K562 (cell line): ENCODE measurements around the gene DAO. TPM values are rescaled to one million over a fixed set of nuclear protein-coding genes. Genes with fewer than 3 reads are reported as not detected.

ENCODE experiments used
- ATAC-seq: fragments of 200-7000 bp; cut with Tn5 transposase; 3 replicates; pipeline ENCODE4 v1.9.1; 2020; ENCODE audit warnings: moderate library complexity
- BruUV-seq: library from RNA; stranded (reverse); fragments of 400-500 nt; replicated peaks from 2 replicates; lab custom pipeline; 2021; lab: Mats Ljungman, UMichigan
- CTCF ChIA-PET: fragments of 300-600 bp; formaldehyde crosslinking; extraction: SDS; loops from one replicate; lab custom pipeline; 2021; ENCODE audit warnings: low intra/inter-chr PET ratio; lab: Yijun Ruan, JAX
- POLR2A ChIA-PET: fragments of 300-600, 350-650 bp; sonication (Branson Sonifier 250); formaldehyde crosslinking; extraction: SDS; loops from one replicate; lab custom pipeline; 2021; ENCODE audit warnings: antibody characterized with exemption, inconsistent platforms; lab: Yijun Ruan, JAX
- DNase-seq, 4 experiments: peaks; one replicate each; pipeline versions ENCODE4 v3.0.0 to v3.0.0-alpha.2; 2011 to 2018; ENCODE audit warnings: low spot score in 3 of 4, mixed read lengths in 3 of 4; ENCODE audit errors: extremely low read depth in 1 of 4
- FAIRE-seq: peaks from 2 replicates; lab custom pipeline; 2011; peaks lifted over from hg19 to GRCh38; lab: Jason Lieb, UNC
- H2AFZ ChIP-seq: 2 replicates; pipeline ENCODE4 v1.6.0; 2011; ENCODE audit warnings: low read depth, low read length, control low read depth, inconsistent platforms
- H3K27ac ChIP-seq: fragments of 200-600 bp; 3 replicates; pipeline ENCODE4 v1.8.0; 2011; ENCODE audit warnings: low read depth, mild to moderate bottlenecking, control low read depth, inconsistent platforms, low read length, moderate library complexity, mixed read lengths; ENCODE audit errors: extremely low read depth
- H3K27me3 ChIP-seq, 2 experiments: fragments of 300-600 bp in 1 of 2; 2 replicates in 1 of 2; 3 replicates in 1 of 2; pipeline versions ENCODE4 v1.6.0 to v1.8.0; 2011; ENCODE audit warnings: inconsistent platforms in 2 of 2, low read length in 2 of 2, mild to moderate bottlenecking in 1 of 2, mixed read lengths in 1 of 2, moderate library complexity in 1 of 2; ENCODE audit not compliant: control insufficient read depth in 2 of 2, insufficient read depth in 2 of 2
- H3K36me3 ChIP-seq: fragments of 300-600 bp; 3 replicates; pipeline ENCODE4 v1.8.0; 2011; ENCODE audit warnings: mild to moderate bottlenecking, low read length, inconsistent platforms; ENCODE audit not compliant: control insufficient read depth, insufficient read depth
- H3K4me1 ChIP-seq, 2 experiments: fragments of 200-600 bp in 1 of 2; replicated peaks in 1 of 2; 2 replicates in 1 of 2; 3 replicates in 1 of 2; pipeline versions ENCODE4 v1.5.1 to v1.8.0; 2011; ENCODE audit warnings: inconsistent platforms in 2 of 2, low read length in 2 of 2, mild to moderate bottlenecking in 1 of 2, mixed read lengths in 1 of 2, moderate library complexity in 1 of 2; ENCODE audit not compliant: control insufficient read depth in 2 of 2, insufficient read depth in 2 of 2
- H3K4me2 ChIP-seq: 2 replicates; pipeline ENCODE4 v1.6.1; 2011; ENCODE audit warnings: low read length, control low read depth, inconsistent platforms, mixed read lengths; ENCODE audit not compliant: insufficient read depth
- H3K4me3 ChIP-seq: fragments of 200-600 bp; sonication (generic), shearing (Covaris generic); 2 replicates; pipeline ENCODE4 v1.5.1; 2016; ENCODE audit warnings: control low read depth, inconsistent platforms
- H3K79me2 ChIP-seq: fragments of 200-600 bp; 3 replicates; pipeline ENCODE4 v1.8.0; 2011; ENCODE audit warnings: low read length, inconsistent platforms; ENCODE audit not compliant: control insufficient read depth, insufficient read depth
- H3K9ac ChIP-seq, 2 experiments: 2 replicates each; pipeline versions ENCODE4 v1.6.0 to v1.6.1; 2011; ENCODE audit warnings: low read depth in 2 of 2, low read length in 2 of 2, control low read depth in 1 of 2, inconsistent platforms in 1 of 2, mild to moderate bottlenecking in 1 of 2, mixed read lengths in 1 of 2; ENCODE audit not compliant: insufficient read depth in 1 of 2
- H3K9me1 ChIP-seq: one replicate; pipeline ENCODE4 v1.6.0; 2011; ENCODE audit warnings: inconsistent platforms, mild to moderate bottlenecking, low read length, moderate library complexity; ENCODE audit not compliant: control insufficient read depth, insufficient read depth
- H3K9me3 ChIP-seq: replicated peaks from 2 replicates; pipeline ENCODE4 v1.5.1; 2011; ENCODE audit warnings: low read depth, low read length, inconsistent platforms; ENCODE audit not compliant: control insufficient read depth, insufficient read depth
- H4K20me1 ChIP-seq: replicated peaks from 2 replicates; pipeline ENCODE4 v1.6.1; 2011; ENCODE audit warnings: low read length, inconsistent platforms, mixed read lengths; ENCODE audit not compliant: control insufficient read depth, insufficient read depth
- BRCA1 ChIP-seq, 2 experiments: fragments of 450-650 bp in 1 of 2; sonication (generic) in 1 of 2; formaldehyde crosslinking in 1 of 2; IDR thresholded peaks; 2 replicates each; pipeline versions ENCODE4 v1.5.0 to v1.6.1; 2017 to 2020; ENCODE audit warnings: mild to moderate bottlenecking in 1 of 2, missing genetic modification reagents in 1 of 2
- CGGBP1 ChIP-seq: fragments of 250-450 bp; sonication (Bioruptor Pico); IDR thresholded peaks from 2 replicates; pipeline ENCODE4 v1.9.0; 2021; ENCODE audit warnings: mild to moderate bottlenecking
- DPF2 ChIP-seq: fragments of 450-650 bp; IDR thresholded peaks from 2 replicates; pipeline ENCODE4 v1.6.1; 2016
- HNRNPH1 ChIP-seq: fragments of 200-400 bp; formaldehyde crosslinking; optimal IDR thresholded peaks from 2 replicates; pipeline ENCODE3; 2017; ENCODE audit warnings: low read depth, mild to moderate bottlenecking, low read length, moderate library complexity
- HNRNPK ChIP-seq: fragments of 200-400 bp; formaldehyde crosslinking; IDR thresholded peaks from one replicate; pipeline ENCODE4 v1.6.1; 2018; ENCODE audit warnings: mild to moderate bottlenecking, low read depth, low read length; ENCODE audit not compliant: poor library complexity, severe bottlenecking
- HSF4 ChIP-seq: fragments of 250-450 bp; sonication (Bioruptor Pico); IDR thresholded peaks from 2 replicates; pipeline ENCODE4 v2.1.2; 2022; ENCODE audit warnings: mild to moderate bottlenecking, moderate library complexity, borderline replicate concordance
- JUNB ChIP-seq: fragments of 450-650 bp; formaldehyde crosslinking; conservative IDR thresholded peaks from 2 replicates; pipeline ENCODE4 v1.4.0; 2020; ENCODE audit warnings: mild to moderate bottlenecking
- KDM5B ChIP-seq: fragments of 200-600 bp; sonication (generic); IDR thresholded peaks from 2 replicates; pipeline ENCODE4 v1.6.1; 2012; ENCODE audit warnings: low read depth, mild to moderate bottlenecking, moderate library complexity, low read length, control low read depth, inconsistent platforms; ENCODE audit not compliant: insufficient replicate concordance
- NCOR1 ChIP-seq: fragments of 450-650 bp; IDR thresholded peaks from 2 replicates; pipeline ENCODE4 v1.6.1; 2016; ENCODE audit warnings: mild to moderate bottlenecking, moderate library complexity
- NR2F6 ChIP-seq: fragments of 450-650 bp; formaldehyde crosslinking; IDR thresholded peaks from 2 replicates; pipeline ENCODE4 v1.4.0; 2020; ENCODE audit warnings: mild to moderate bottlenecking
- POU5F1 ChIP-seq: fragments of 150-350 bp; IDR thresholded peaks from 2 replicates; pipeline ENCODE4 v1.6.1; 2014; ENCODE audit warnings: borderline replicate concordance, low read length, low read depth, mild to moderate bottlenecking; ENCODE audit not compliant: partially characterized antibody
- SP2 ChIP-seq: IDR thresholded peaks from 2 replicates; pipeline ENCODE4 v1.6.1; 2011; ENCODE audit warnings: mild to moderate bottlenecking, low read depth, low read length, moderate library complexity; ENCODE audit not compliant: poor library complexity, severe bottlenecking; ENCODE audit errors: extremely low read depth
- U2AF1 ChIP-seq: fragments of 200-400 bp; formaldehyde crosslinking; optimal IDR thresholded peaks from 2 replicates; pipeline ENCODE3; 2017; ENCODE audit warnings: mild to moderate bottlenecking, low read depth, low read length, moderate library complexity
- ZMIZ1 ChIP-seq, 2 experiments: fragments of 150-350 bp in 1 of 2; IDR thresholded peaks; 2 replicates each; pipeline ENCODE4 v1.6.1; 2012 to 2016; ENCODE audit warnings: low read depth in 2 of 2, low read length in 2 of 2, mild to moderate bottlenecking in 1 of 2, moderate library complexity in 1 of 2
- ZNF239 ChIP-seq: fragments of 250-450 bp; sonication (Bioruptor Pico); IDR thresholded peaks from 2 replicates; pipeline ENCODE4 v1.4.0; 2020; ENCODE audit warnings: mild to moderate bottlenecking
- ZNF699 ChIP-seq: fragments of 250-450 bp; sonication (Bioruptor Pico); IDR thresholded peaks from 2 replicates; pipeline ENCODE4 v1.8.0; 2021; ENCODE audit warnings: mild to moderate bottlenecking, moderate library complexity; ENCODE audit not compliant: insufficient replicate concordance
- WGBS: fragments of 100-300 bp; shearing (Covaris generic); methylation state at CpG from one replicate; pipeline ENCODE4 v1.1.6; 2016; ENCODE audit warnings: low coverage, mixed read lengths; ENCODE audit not compliant: insufficient coverage; ENCODE audit errors: missing lambda C conversion rate; 5-methylcytosine and 5-hydroxymethylcytosine counted together
- in situ Hi-C: fragments of 300-500 bp; cut with MboI; formaldehyde crosslinking; loops from 4 replicates; pipeline ENCODE4 v1.15.0; 2018; ENCODE audit warnings: inconsistent platforms, mixed read lengths
- intact Hi-C: fragments of 100-400 bp; cut with micrococcal nuclease; formaldehyde crosslinking; loops from 2 replicates; pipeline ENCODE4 v1.14.2; 2022
- polyA plus RNA-seq, 8 experiments: library from polyadenylated mRNA; depleted of rRNA in 4 of 8; stranded (reverse) in 5 of 8; unstranded in 3 of 8; fragments of >200 nt; fragmentation: Nextera tagmentation in 2 of 8; fragmentation: Illumina TruSeq in 1 of 8; extraction: Ambion mirVana in 2 of 8; extraction: Trizol in 1 of 8; gene quantifications; 2 replicates each; pipeline versions ENCODE4 v1.2.1 to v1.2.3, GENCODE V29; 2011 to 2014; ENCODE audit warnings: inconsistent platforms in 1 of 8, missing spikeins in 1 of 8
- total RNA-seq, 7 experiments: library from RNA; depleted of rRNA in 6 of 7; stranded (reverse); fragments of >200 nt in 6 of 7; fragmentation: Illumina TruSeq in 2 of 7; extraction: Trizol in 2 of 7; gene quantifications; 2 replicates each; pipeline versions ENCODE4 v1.2.1 to v1.2.3, GENCODE V29; 2011 to 2021; ENCODE audit warnings: low replicate concordance in 1 of 7
- TF ChIP-seq, protein P1 (sequence below): sonication (generic); formaldehyde crosslinking; IDR thresholded peaks from 2 replicates; pipeline ENCODE4 v1.8.1; 2023; ENCODE audit warnings: mild to moderate bottlenecking, missing genetic modification reagents, moderate library complexity

Gene DAO
- total and polyA plus RNA-seq, 9 of the 15 experiments (the other 6 are each of a cell fraction or from before 2014, with no cell fraction given): not detected

- in situ Hi-C loops: no loop called here
- intact Hi-C loops: no loop called here
- CTCF ChIA-PET: no interaction called here
- FAIRE-seq: no peak
- Histone ChIP-seq H3K4me1 (peaks cover 10 to 18% of the 10 kb centered on the region in 2 experiments), H3K4me3 (no peak overlapping the region), H3K9me1 (no peaks in the 10 kb centered on the region), H3K27ac (no peak overlapping the region), H3K9me3 (no peaks in the 10 kb centered on the region), H3K9ac (0 out of 4 replicates have a peak overlapping the region, but pooled peaks of 1 of the 2 experiments have one; percentile 18), H3K79me2 (no peaks in the 10 kb centered on the region), H3K27me3 (no peaks in the 10 kb centered on the region), H3K36me3 (no peaks in the 10 kb centered on the region), H2AFZ (no peak overlapping the region), H4K20me1 (no peaks in the 10 kb centered on the region), H3K4me2 (no peak overlapping the region)
- ATAC-seq: no peak
- no TSS peak for BruUV-seq
- POLR2A ChIA-PET: no interaction called here
- no peak for DNase-seq
- 80% methylated on average over 20 of the region's 20 CpGs for WGBS
- no peak for TF ChIP-seq ZMIZ1 (IDR thresholded peaks at IDR 0.05; ENCODE audit: low read depth in 2 of 2, low read length in 2 of 2)
- no peak for TF ChIP-seq NCOR1
- TF ChIP-seq HNRNPK: no peak
- TF ChIP-seq BRCA1 (IDR thresholded peaks at IDR 0.05): no peak
- TF ChIP-seq BRCA1 (CRISPR knock-in tag; IDR thresholded peaks at IDR 0.05): no peak
- no peak for TF ChIP-seq HSF4
- TF ChIP-seq HNRNPH1: no peak
- TF ChIP-seq POU5F1: no peak
- no peak for TF ChIP-seq SP2
- TF ChIP-seq, protein P1, sequence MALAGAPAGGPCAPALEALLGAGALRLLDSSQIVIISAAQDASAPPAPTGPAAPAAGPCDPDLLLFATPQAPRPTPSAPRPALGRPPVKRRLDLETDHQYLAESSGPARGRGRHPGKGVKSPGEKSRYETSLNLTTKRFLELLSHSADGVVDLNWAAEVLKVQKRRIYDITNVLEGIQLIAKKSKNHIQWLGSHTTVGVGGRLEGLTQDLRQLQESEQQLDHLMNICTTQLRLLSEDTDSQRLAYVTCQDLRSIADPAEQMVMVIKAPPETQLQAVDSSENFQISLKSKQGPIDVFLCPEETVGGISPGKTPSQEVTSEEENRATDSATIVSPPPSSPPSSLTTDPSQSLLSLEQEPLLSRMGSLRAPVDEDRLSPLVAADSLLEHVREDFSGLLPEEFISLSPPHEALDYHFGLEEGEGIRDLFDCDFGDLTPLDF: no peak
- TF ChIP-seq ZNF239 (CRISPR knock-in tag): no peak
- TF ChIP-seq CGGBP1 (CRISPR knock-in tag): no peak
- TF ChIP-seq ZNF699 (CRISPR knock-in tag): no peak
- TF ChIP-seq NR2F6 (CRISPR knock-in tag): no peak
- no peak for TF ChIP-seq DPF2
- no peak for TF ChIP-seq JUNB
- TF ChIP-seq KDM5B: no peak
- no peak for TF ChIP-seq U2AF1
These were observed 39.1 kb upstream of the DAO start for GRCh38 chr12:108840605-108841332.
